K562 (cell line): Measurements from ENCODE around the gene ARHGAP33. TPM values are rescaled to one million over a fixed set of nuclear protein-coding genes. Genes with fewer than 3 reads are reported as not detected.

Source experiments
- MYC ChIP-seq, 2 experiments: fragments of 250-450 bp in 1 of 2; sonication (Bioruptor Pico) in 1 of 2; IDR thresholded peaks; 2 replicates each; pipeline versions ENCODE4 v1.5.1 to v1.6.1; 2012 to 2021; ENCODE audit warnings: low read depth in 2 of 2, borderline replicate concordance in 1 of 2, improper control_type of control experiment in 1 of 2, low read length in 1 of 2, mild to moderate bottlenecking in 1 of 2, moderate library complexity in 1 of 2
- PHB2 ChIP-seq: fragments of 450-650 bp; IDR thresholded peaks from 2 replicates; pipeline ENCODE4 v1.6.1; 2017; ENCODE audit warnings: low read depth
- PHF20 ChIP-seq: fragments of 450-650 bp; IDR thresholded peaks from 2 replicates; pipeline ENCODE4 v1.6.1; 2018; ENCODE audit not compliant: partially characterized antibody
- SAP30 ChIP-seq: fragments of 200-600 bp; sonication (generic); IDR thresholded peaks from 2 replicates; pipeline ENCODE4 v1.6.1; 2012; ENCODE audit warnings: borderline replicate concordance, low read depth, mild to moderate bottlenecking, moderate library complexity, low read length, control low read depth, inconsistent platforms; ENCODE audit not compliant: insufficient read depth, poor library complexity, severe bottlenecking
- SMARCB1 ChIP-seq: IDR thresholded peaks from 2 replicates; pipeline ENCODE4 v1.6.1; 2011; ENCODE audit warnings: improper control_type of control experiment, low read depth; ENCODE audit not compliant: insufficient read length
- TBP ChIP-seq: optimal IDR thresholded peaks from 2 replicates; pipeline ENCODE3; 2011; ENCODE audit warnings: low read depth, low read length, improper control_type of control experiment
- TEAD4 ChIP-seq, 2 experiments: sonication (generic) in 1 of 2; formaldehyde crosslinking in 1 of 2; IDR thresholded peaks; 2 replicates each; pipeline versions ENCODE4 v1.6.1 to v1.8.0; 2012 to 2022; ENCODE audit warnings: borderline replicate concordance in 1 of 2, inconsistent platforms in 1 of 2, low read length in 1 of 2, mild to moderate bottlenecking in 1 of 2, missing genetic modification reagents in 1 of 2
- ZNF146 ChIP-seq: IDR thresholded peaks from one replicate; pipeline ENCODE4 v1.6.1; 2018; ENCODE audit warnings: missing compliant biosample characterization; ENCODE audit not compliant: unreplicated experiment
- ZNF41 ChIP-seq: fragments of 250-450 bp; sonication (Bioruptor Pico); conservative IDR thresholded peaks from 2 replicates; pipeline ENCODE4 v1.4.0; 2020; ENCODE audit warnings: mild to moderate bottlenecking
- ZNF584 ChIP-seq: fragments of 200-800 bp; sonication (Bioruptor generic); IDR thresholded peaks from 2 replicates; pipeline ENCODE4 v1.6.1; 2016; ENCODE audit warnings: low read depth, mild to moderate bottlenecking, missing genetic modification characterization, missing compliant biosample characterization
- polyA plus RNA-seq, 8 experiments: library from polyadenylated mRNA; depleted of rRNA in 4 of 8; stranded (reverse) in 5 of 8; unstranded in 3 of 8; fragments of >200 nt; fragmentation: Nextera tagmentation in 2 of 8; fragmentation: Illumina TruSeq in 1 of 8; extraction: Ambion mirVana in 2 of 8; extraction: Trizol in 1 of 8; gene quantifications; 2 replicates each; pipeline versions ENCODE4 v1.2.1 to v1.2.3, GENCODE V29; 2011 to 2014; ENCODE audit warnings: inconsistent platforms in 1 of 8, missing spikeins in 1 of 8
- total RNA-seq, 7 experiments: library from RNA; depleted of rRNA in 6 of 7; stranded (reverse); fragments of >200 nt in 6 of 7; fragmentation: Illumina TruSeq in 2 of 7; extraction: Trizol in 2 of 7; gene quantifications; 2 replicates each; pipeline versions ENCODE4 v1.2.1 to v1.2.3, GENCODE V29; 2011 to 2021; ENCODE audit warnings: low replicate concordance in 1 of 7
- TF ChIP-seq, protein P1 (sequence below): fragments of 250-450 bp; sonication (Bioruptor Pico); IDR thresholded peaks from 2 replicates; pipeline ENCODE4 v1.4.0; 2020
- TF ChIP-seq, protein P2 (sequence below): sonication (generic); formaldehyde crosslinking; IDR thresholded peaks from 2 replicates; pipeline ENCODE4 v1.8.0; 2022; ENCODE audit warnings: mild to moderate bottlenecking, missing genetic modification reagents
- TF ChIP-seq, protein P3 (sequence below): fragments of 450-650 bp; formaldehyde crosslinking; IDR thresholded peaks from 2 replicates; pipeline ENCODE4 v1.4.0; 2020; ENCODE audit warnings: mild to moderate bottlenecking, moderate library complexity
- TF ChIP-seq, protein P4 (sequence below): fragments of 250-450 bp; sonication (Bioruptor Pico); IDR thresholded peaks from 2 replicates; pipeline ENCODE4 v1.8.0; 2021; ENCODE audit warnings: mild to moderate bottlenecking, moderate library complexity

ARHGAP33 gene
- total and polyA plus RNA-seq, 9 of the 15 experiments (the other 6 are each of a cell fraction or from before 2014, with no cell fraction given): 0.06 to 26.6 (median 1.6) TPM; not detected in 1

DNA sequence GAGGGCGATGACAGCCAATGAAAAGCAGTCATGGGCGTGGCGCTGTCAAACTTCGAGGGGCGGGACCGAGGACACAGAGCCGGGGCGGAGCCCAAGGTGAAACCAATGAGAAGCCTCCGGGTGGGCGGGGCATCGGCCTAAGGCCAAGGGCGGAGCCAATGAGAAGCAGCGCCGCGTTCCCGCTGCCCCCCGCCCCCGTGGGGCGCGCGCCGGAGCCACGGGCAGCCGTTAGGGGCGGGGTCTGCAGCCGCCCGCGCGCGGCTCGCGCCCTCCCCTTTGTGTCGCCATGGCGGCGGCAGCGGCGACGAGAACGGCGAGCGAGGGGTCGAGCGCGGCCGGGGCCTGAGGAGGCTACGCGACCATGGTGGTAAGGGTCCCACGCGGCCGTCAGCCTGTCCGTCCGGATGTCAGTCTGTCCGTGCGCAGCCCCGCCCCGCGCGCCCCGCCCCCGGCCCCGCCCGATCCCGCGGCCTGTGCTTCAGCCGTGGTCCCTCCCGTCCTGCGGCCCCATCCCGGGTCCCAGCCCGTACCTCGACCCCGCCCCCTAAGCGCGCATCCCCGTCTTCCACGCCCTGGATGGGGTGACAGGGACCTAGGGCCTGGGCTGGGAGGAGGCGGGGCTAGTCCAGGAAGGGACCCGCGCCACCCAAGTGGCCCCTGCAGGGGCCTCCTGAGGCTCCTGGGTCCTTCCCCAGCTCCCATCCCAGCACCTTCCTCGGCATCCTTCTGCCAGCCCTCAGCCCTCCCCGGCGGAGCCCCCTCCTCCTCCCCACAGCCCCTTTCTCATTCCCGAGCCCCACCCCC is at the start of gene ARHGAP33 (continued):
- TF ChIP-seq PHB2: no peak
- TF ChIP-seq TEAD4 (IDR thresholded peaks at IDR 0.05; ENCODE audit: low read length): no peak
- TF ChIP-seq TEAD4 (CRISPR knock-in tag; IDR thresholded peaks at IDR 0.05; ENCODE audit: borderline replicate concordance): no peak
- peak; percentile 62 for TF ChIP-seq SAP30
- TF ChIP-seq ZNF146 (CRISPR knock-in tag): no peak
- TF ChIP-seq, protein P1, sequence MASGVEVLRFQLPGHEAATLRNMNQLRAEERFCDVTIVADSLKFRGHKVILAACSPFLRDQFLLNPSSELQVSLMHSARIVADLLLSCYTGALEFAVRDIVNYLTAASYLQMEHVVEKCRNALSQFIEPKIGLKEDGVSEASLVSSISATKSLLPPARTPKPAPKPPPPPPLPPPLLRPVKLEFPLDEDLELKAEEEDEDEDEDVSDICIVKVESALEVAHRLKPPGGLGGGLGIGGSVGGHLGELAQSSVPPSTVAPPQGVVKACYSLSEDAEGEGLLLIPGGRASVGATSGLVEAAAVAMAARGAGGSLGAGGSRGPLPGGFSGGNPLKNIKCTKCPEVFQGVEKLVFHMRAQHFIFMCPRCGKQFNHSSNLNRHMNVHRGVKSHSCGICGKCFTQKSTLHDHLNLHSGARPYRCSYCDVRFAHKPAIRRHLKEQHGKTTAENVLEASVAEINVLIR: no peak
- no peak for TF ChIP-seq PHF20
- TF ChIP-seq, protein P2, sequence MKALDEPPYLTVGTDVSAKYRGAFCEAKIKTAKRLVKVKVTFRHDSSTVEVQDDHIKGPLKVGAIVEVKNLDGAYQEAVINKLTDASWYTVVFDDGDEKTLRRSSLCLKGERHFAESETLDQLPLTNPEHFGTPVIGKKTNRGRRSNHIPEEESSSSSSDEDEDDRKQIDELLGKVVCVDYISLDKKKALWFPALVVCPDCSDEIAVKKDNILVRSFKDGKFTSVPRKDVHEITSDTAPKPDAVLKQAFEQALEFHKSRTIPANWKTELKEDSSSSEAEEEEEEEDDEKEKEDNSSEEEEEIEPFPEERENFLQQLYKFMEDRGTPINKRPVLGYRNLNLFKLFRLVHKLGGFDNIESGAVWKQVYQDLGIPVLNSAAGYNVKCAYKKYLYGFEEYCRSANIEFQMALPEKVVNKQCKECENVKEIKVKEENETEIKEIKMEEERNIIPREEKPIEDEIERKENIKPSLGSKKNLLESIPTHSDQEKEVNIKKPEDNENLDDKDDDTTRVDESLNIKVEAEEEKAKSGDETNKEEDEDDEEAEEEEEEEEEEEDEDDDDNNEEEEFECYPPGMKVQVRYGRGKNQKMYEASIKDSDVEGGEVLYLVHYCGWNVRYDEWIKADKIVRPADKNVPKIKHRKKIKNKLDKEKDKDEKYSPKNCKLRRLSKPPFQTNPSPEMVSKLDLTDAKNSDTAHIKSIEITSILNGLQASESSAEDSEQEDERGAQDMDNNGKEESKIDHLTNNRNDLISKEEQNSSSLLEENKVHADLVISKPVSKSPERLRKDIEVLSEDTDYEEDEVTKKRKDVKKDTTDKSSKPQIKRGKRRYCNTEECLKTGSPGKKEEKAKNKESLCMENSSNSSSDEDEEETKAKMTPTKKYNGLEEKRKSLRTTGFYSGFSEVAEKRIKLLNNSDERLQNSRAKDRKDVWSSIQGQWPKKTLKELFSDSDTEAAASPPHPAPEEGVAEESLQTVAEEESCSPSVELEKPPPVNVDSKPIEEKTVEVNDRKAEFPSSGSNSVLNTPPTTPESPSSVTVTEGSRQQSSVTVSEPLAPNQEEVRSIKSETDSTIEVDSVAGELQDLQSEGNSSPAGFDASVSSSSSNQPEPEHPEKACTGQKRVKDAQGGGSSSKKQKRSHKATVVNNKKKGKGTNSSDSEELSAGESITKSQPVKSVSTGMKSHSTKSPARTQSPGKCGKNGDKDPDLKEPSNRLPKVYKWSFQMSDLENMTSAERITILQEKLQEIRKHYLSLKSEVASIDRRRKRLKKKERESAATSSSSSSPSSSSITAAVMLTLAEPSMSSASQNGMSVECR (CRISPR knock-in tag): 0 out of 2 replicates have a peak, but pooled peaks have one; percentile 26
- TF ChIP-seq, protein P3, sequence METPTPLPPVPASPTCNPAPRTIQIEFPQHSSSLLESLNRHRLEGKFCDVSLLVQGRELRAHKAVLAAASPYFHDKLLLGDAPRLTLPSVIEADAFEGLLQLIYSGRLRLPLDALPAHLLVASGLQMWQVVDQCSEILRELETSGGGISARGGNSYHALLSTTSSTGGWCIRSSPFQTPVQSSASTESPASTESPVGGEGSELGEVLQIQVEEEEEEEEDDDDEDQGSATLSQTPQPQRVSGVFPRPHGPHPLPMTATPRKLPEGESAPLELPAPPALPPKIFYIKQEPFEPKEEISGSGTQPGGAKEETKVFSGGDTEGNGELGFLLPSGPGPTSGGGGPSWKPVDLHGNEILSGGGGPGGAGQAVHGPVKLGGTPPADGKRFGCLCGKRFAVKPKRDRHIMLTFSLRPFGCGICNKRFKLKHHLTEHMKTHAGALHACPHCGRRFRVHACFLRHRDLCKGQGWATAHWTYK: no peak
- peak; percentile 15 for TF ChIP-seq TBP
- no peak for TF ChIP-seq ZNF41 (CRISPR knock-in tag)
- TF ChIP-seq, protein P4, sequence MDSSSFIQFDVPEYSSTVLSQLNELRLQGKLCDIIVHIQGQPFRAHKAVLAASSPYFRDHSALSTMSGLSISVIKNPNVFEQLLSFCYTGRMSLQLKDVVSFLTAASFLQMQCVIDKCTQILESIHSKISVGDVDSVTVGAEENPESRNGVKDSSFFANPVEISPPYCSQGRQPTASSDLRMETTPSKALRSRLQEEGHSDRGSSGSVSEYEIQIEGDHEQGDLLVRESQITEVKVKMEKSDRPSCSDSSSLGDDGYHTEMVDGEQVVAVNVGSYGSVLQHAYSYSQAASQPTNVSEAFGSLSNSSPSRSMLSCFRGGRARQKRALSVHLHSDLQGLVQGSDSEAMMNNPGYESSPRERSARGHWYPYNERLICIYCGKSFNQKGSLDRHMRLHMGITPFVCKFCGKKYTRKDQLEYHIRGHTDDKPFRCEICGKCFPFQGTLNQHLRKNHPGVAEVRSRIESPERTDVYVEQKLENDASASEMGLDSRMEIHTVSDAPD (CRISPR knock-in tag): no peak
- peak; percentile 71 for TF ChIP-seq MYC (IDR thresholded peaks at IDR 0.05; ENCODE audit: low read depth, low read length)
- no peak for TF ChIP-seq MYC (CRISPR knock-in tag; IDR thresholded peaks at IDR 0.05; ENCODE audit: borderline replicate concordance, low read depth)
- no peak for TF ChIP-seq ZNF584
- no peak for TF ChIP-seq SMARCB1
